Natural killer cell (primary cell): Measurements from ENCODE around the gene GIMD1. TPM values are rescaled to one million over a fixed set of nuclear protein-coding genes. Genes with fewer than 3 reads are reported as not detected.

ENCODE experiments used
- ATAC-seq, 3 donors: fragments of 150-1000 bp in 2 of 3; fragments of 200-7000 bp in 1 of 3; cut with Tn5 transposase; 1 replicate in 1 of 3; 2 replicates in 2 of 3; pipeline ENCODE4 v1.10.0; 2021; ENCODE audit warnings: mild to moderate bottlenecking in 2 of 3, moderate library complexity in 2 of 3
- DNase-seq, 2 donors: peaks; one replicate each; pipeline versions ENCODE4 v3.0.0 to v3.0.0-alpha.2; 2013 to 2021; ENCODE audit warnings: mixed read lengths in 1 of 2
- H3K27ac ChIP-seq: one replicate; pipeline ENCODE4 v1.5.1; 2013; ENCODE audit warnings: mild to moderate bottlenecking, low read length
- H3K27me3 ChIP-seq: one replicate; pipeline ENCODE4 v1.6.1; 2013; ENCODE audit warnings: low read length; ENCODE audit not compliant: control insufficient read depth, insufficient read depth
- H3K36me3 ChIP-seq: one replicate; pipeline ENCODE4 v1.6.1; 2013; ENCODE audit warnings: low read length; ENCODE audit not compliant: control insufficient read depth, insufficient read depth
- H3K4me1 ChIP-seq: one replicate; pipeline ENCODE4 v1.6.1; 2013; ENCODE audit warnings: low read length; ENCODE audit not compliant: control insufficient read depth, insufficient read depth
- H3K4me3 ChIP-seq: one replicate; pipeline ENCODE4 v1.5.1; 2013; ENCODE audit warnings: low read length
- H3K9me3 ChIP-seq: one replicate; pipeline ENCODE4 v1.6.1; 2013; ENCODE audit warnings: low read length; ENCODE audit not compliant: control insufficient read depth, insufficient read depth
- H3K27ac Mint-ChIP-seq, 2 donors: one replicate each; pipeline ENCODE4 v1.8.0; 2022; ENCODE audit warnings: mild to moderate bottlenecking in 2 of 2, mixed read lengths in 2 of 2, moderate library complexity in 1 of 2
- H3K27me3 Mint-ChIP-seq, 2 donors: one replicate each; pipeline ENCODE4 v1.8.0; 2022; ENCODE audit warnings: low read depth in 2 of 2, mixed read lengths in 2 of 2
- H3K36me3 Mint-ChIP-seq: one replicate; pipeline ENCODE4 v1.8.0; 2022; ENCODE audit warnings: mixed read lengths
- H3K4me1 Mint-ChIP-seq, 2 donors: one replicate each; pipeline ENCODE4 v1.8.0; 2022; ENCODE audit warnings: mixed read lengths in 2 of 2
- H3K4me3 Mint-ChIP-seq: one replicate; pipeline ENCODE4 v1.8.0; 2022; ENCODE audit warnings: mild to moderate bottlenecking, moderate library complexity, mixed read lengths
- H3K9me3 Mint-ChIP-seq, 2 donors: one replicate each; pipeline ENCODE4 v1.8.0; 2022; ENCODE audit warnings: mixed read lengths in 2 of 2
- WGBS: methylation state at CpG from one replicate; pipeline ENCODE4 v1.1.7; 2013; ENCODE audit warnings: missing lambda C conversion rate; ENCODE audit not compliant: insufficient coverage; 5-methylcytosine and 5-hydroxymethylcytosine counted together
- intact Hi-C: fragments of 100-400 bp; cut with micrococcal nuclease; formaldehyde crosslinking; loops from one replicate; pipeline ENCODE4 v1.14.2; 2022
- total RNA-seq, 4 donors: library from RNA; stranded (reverse); fragments of 120-200 nt in 1 of 4; gene quantifications; one replicate each; pipeline versions ENCODE4 v1.2.3 to v1.2.4, GENCODE V29; 2013 to 2022
- TF ChIP-seq, protein P1 (sequence below): fragments of 200-600 bp; IDR thresholded peaks from one replicate; pipeline ENCODE4 v1.8.0; 2022; ENCODE audit warnings: antibody characterized with exemption

GIMD1 gene
- total RNA-seq, 3 donors from 2014 or later (not counting 1 experiment from before 2014, with no cell fraction given): not detected

DNA sequence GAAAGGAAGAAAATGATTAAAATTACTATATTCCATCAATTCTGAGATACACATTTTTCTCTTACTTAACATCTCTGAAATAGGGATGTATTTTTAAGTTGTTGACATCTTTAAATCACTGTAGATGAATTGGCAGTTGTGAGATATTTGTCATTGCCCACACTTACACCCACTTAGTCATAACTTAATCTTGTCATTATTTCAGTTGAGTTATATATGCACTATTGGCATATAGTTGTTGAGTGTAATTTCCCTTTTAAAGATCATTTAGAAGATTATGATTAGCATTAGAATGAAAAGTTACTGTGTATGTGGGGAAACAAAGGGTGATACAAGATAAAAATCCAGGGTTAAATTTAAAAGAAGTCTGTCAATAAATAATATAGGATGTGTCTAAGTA, 50.1 kb downstream of the GIMD1 start:
- intact Hi-C loops: loop anchor here (10.0 kb wide), 1 partner anchor 1174 kb away; the partner anchor contains the start of gene TET2
- no peak overlapping the region for H3K27ac ChIP-seq
- peaks cover 15% of the 10 kb centered on the region for H3K4me1 ChIP-seq
- peaks cover 5 to 28% of the 10 kb centered on the region in 2 donors for H3K4me1 Mint-ChIP-seq
- TF ChIP-seq, protein P1, sequence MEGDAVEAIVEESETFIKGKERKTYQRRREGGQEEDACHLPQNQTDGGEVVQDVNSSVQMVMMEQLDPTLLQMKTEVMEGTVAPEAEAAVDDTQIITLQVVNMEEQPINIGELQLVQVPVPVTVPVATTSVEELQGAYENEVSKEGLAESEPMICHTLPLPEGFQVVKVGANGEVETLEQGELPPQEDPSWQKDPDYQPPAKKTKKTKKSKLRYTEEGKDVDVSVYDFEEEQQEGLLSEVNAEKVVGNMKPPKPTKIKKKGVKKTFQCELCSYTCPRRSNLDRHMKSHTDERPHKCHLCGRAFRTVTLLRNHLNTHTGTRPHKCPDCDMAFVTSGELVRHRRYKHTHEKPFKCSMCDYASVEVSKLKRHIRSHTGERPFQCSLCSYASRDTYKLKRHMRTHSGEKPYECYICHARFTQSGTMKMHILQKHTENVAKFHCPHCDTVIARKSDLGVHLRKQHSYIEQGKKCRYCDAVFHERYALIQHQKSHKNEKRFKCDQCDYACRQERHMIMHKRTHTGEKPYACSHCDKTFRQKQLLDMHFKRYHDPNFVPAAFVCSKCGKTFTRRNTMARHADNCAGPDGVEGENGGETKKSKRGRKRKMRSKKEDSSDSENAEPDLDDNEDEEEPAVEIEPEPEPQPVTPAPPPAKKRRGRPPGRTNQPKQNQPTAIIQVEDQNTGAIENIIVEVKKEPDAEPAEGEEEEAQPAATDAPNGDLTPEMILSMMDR: no peak
- DNase-seq (no peak), ATAC-seq (no peak)
- H3K9me3 Mint-ChIP-seq: no peaks in the 10 kb centered on the region
- no peaks in the 10 kb centered on the region for H3K27me3 Mint-ChIP-seq
- peak overlapping the region in 1 of 2 donors; percentile 36 for H3K27ac Mint-ChIP-seq
- H3K27me3 ChIP-seq: no peaks in the 10 kb centered on the region
- H3K36me3 ChIP-seq: no peaks in the 10 kb centered on the region
- no peak overlapping the region for H3K4me3 Mint-ChIP-seq
- H3K36me3 Mint-ChIP-seq: no peaks in the 10 kb centered on the region
- no peaks in the 10 kb centered on the region for H3K9me3 ChIP-seq
- H3K4me3 ChIP-seq: no peak overlapping the region

DNA sequence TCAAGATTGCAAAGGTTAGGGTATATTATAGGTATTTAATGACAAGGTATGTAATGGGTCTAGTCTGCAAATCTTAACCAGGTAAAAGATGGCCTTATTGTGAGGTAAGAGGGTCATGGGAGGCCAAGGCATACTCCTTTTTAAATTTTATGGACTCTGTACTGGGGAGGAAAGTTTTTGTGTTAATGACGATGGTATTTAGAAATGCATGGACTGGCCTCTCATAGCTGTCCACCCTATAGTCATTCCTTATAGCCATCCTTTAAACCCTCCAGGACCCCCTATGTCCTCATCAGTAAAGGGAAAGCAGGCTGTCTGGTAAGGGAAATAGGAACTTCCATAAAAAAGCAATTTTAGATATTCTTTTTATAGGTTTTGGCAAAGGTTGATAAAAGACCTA, 50.8 kb downstream of the GIMD1 start:
- H3K27ac Mint-ChIP-seq: no peak overlapping the region
- TF ChIP-seq, protein P1: no peak
- H3K4me1 Mint-ChIP-seq: peaks cover 5 to 35% of the 10 kb centered on the region in 2 donors
- Histone ChIP-seq H3K27me3 (no peaks in the 10 kb centered on the region), H3K36me3 (no peaks in the 10 kb centered on the region), H3K27ac (no peak overlapping the region), H3K4me3 (no peak overlapping the region), H3K4me1 (peaks cover 15% of the 10 kb centered on the region), H3K9me3 (no peaks in the 10 kb centered on the region)
- no peak overlapping the region for H3K4me3 Mint-ChIP-seq
- DNase-seq: no peak
- H3K9me3 Mint-ChIP-seq: no peaks in the 10 kb centered on the region
- ATAC-seq: no peak
- WGBS: no CpG with 5 or more reads among the region's 1 CpG
- H3K27me3 Mint-ChIP-seq: no peaks in the 10 kb centered on the region
- H3K36me3 Mint-ChIP-seq: no peaks in the 10 kb centered on the region
- intact Hi-C loops: loop anchor here (10.0 kb wide), 1 partner anchor 1173 kb away; the partner anchor contains the start of gene TET2

DNA sequence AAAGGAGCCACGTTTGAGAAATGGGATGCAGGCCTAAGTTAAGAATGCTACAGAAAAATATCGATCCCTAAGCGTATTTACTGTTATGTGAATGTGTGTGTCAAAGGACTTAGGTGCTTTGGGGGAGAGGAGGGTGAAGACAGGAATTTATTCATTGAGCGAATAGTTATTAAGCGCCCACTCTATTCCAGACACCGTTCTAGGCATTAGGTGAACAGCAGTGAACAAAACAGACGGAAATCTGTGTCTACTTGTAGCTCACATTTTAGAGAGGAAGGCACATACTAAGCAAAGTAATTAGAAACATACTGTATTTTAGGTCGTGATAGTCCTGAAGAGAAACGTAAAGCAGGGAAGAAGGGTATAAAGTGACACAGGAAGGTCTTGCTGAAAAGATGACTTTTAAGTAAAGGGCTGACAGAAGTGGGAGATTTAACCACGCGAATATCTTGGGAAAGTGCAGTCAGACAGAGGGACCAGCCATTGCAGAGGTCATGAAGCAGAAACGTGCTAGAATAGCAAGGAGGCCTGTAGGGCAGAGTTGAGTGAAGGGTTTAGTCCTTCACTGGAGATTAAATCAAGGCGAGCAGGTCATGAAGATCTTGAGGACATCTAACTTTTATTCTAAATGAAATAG, 51.7 kb downstream of the GIMD1 start:
- TF ChIP-seq, protein P1: no peak
- Mint-ChIP-seq H3K4me3 (no peak overlapping the region), H3K9me3 (no peaks in the 10 kb centered on the region), H3K27ac (no peak overlapping the region), H3K27me3 (no peaks in the 10 kb centered on the region), H3K36me3 (no peaks in the 10 kb centered on the region), H3K4me1 (peaks cover 5 to 32% of the 10 kb centered on the region in 2 donors)
- H3K4me3 ChIP-seq: peak overlapping the region; percentile 87
- no peaks in the 10 kb centered on the region for H3K27me3 ChIP-seq
- H3K36me3 ChIP-seq: no peaks in the 10 kb centered on the region
- ATAC-seq (no peak), DNase-seq (peak in 1 of 2 donors; percentile 36)
- peaks cover 15% of the 10 kb centered on the region for H3K4me1 ChIP-seq
- H3K9me3 ChIP-seq: no peaks in the 10 kb centered on the region
- intact Hi-C loops: loop anchor here (1.0 to 10.0 kb wide), 2 partner anchors 1172 to 1403 kb away; partner anchors contain the start of genes PAPSS1 and TET2
- H3K27ac ChIP-seq: peak overlapping the region; percentile 97
- 4% methylated on average over 13 of the region's 13 CpGs for WGBS
